Right lobe of liver (tissue), 6 donors: ENCODE measurements around the gene C2orf81. TPM values are rescaled to one million over a fixed set of nuclear protein-coding genes. Genes with fewer than 3 reads are reported as not detected.
A peak's percentile ranks its signal among the peaks of the same experiment; 100 is the strongest.
"Not testable (repeated sequence)": the region's sequence is repeated elsewhere in the genome, so short reads cannot be mapped to it uniquely, and the experiment has no call there.

Experiments
- ATAC-seq, 4 donors: fragments of 200-7000 bp; cut with Tn5 transposase; one replicate each; pipeline ENCODE4 v1.9.1; 2020; ENCODE audit warnings: mild to moderate bottlenecking in 4 of 4, moderate library complexity in 4 of 4
- DNase-seq, 3 donors: peaks; one replicate each; pipeline ENCODE4 v3.0.0-alpha.2; 2020
- H3K27ac ChIP-seq, 3 donors: fragments of 200-600 bp; one replicate each; pipeline ENCODE4 v1.8.0; 2022
- H3K27me3 ChIP-seq, 2 donors: fragments of 200-600 bp; one replicate each; pipeline ENCODE4 v1.8.0; 2022
- H3K36me3 ChIP-seq, 4 donors: fragments of 200-600 bp; sonication (generic) in 1 of 4; one replicate each; pipeline versions ENCODE4 v1.5.1 to v1.8.0; 2017 to 2022; ENCODE audit warnings: control low read depth in 1 of 4
- H3K4me1 ChIP-seq, 4 donors: fragments of 200-600 bp; sonication (generic) in 1 of 4; one replicate each; pipeline versions ENCODE4 v1.5.1 to v1.8.0; 2017 to 2022; ENCODE audit warnings: control low read depth in 1 of 4
- H3K4me3 ChIP-seq, 3 donors: fragments of 200-600 bp; one replicate each; pipeline ENCODE4 v1.8.0; 2022
- H3K9me3 ChIP-seq, 4 donors: fragments of 200-600 bp; sonication (generic) in 1 of 4; one replicate each; pipeline versions ENCODE4 v1.5.1 to v1.8.0; 2017 to 2022; ENCODE audit warnings: control low read depth in 1 of 4
- CTCF ChIP-seq, 4 donors: fragments of 200-600 bp in 3 of 4; fragments of 450-650 bp in 1 of 4; IDR thresholded peaks; one replicate each; pipeline versions ENCODE4 v1.5.1 to v1.8.0; 2016 to 2022; ENCODE audit warnings: antibody characterized with exemption in 4 of 4, mild to moderate bottlenecking in 2 of 4
- POLR2A ChIP-seq: fragments of 450-650 bp; IDR thresholded peaks from one replicate; pipeline ENCODE4 v1.6.1; 2017; ENCODE audit warnings: antibody characterized with exemption, mild to moderate bottlenecking
- WGBS: methylation state at CpG from one replicate; pipeline ENCODE4 v1.1.6; 2018; ENCODE audit warnings: low coverage, low lambda C conversion rate; ENCODE audit not compliant: insufficient coverage; ENCODE audit errors: missing lambda C conversion rate; 5-methylcytosine and 5-hydroxymethylcytosine counted together
- intact Hi-C, 2 donors: fragments of 100-400 bp; cut with DNase I; formaldehyde crosslinking; loops; one replicate each; pipeline versions ENCODE4 v1.11.2 to v1.14.1; 2022
- total RNA-seq, 6 experiments: library from RNA; depleted of rRNA in 2 of 6; stranded (reverse); fragments of >200 nt in 2 of 6; fragmentation: NEBNext Ultra II Directional in 3 of 6; extraction: Animal tissue kit (Norgen Biotek cat#: 25700) in 3 of 6; gene quantifications; one replicate each; pipeline versions ENCODE4 v1.1.0 to v1.2.4, GENCODE V29; 2016 to 2023
- donor health status: DM: no; HTN: yes; CAD: no.
- donor health status: DM: no; HTN: no; CAD: no.
- donor health status: DM: no; HTN: no; CAD: no.
- donor health status: DM: no; HTN: yes; CAD: no.
- donor health status: DM: no; HTN: yes; CAD: no.

C2orf81 gene
- total RNA-seq, 6 experiments from 2014 or later: 0.18 to 0.56 (median 0.31) TPM; not detected in 1

- Histone ChIP-seq H3K4me1 (peaks cover 0 to 25% (median 4%) of the 10 kb centered on the region in 4 donors), H3K4me3 (no peak overlapping the region), H3K27me3 (no peaks in the 10 kb centered on the region), H3K27ac (no peak overlapping the region), H3K36me3 (peaks cover 0 to 11% (median 0%) of the 10 kb centered on the region in 4 donors), H3K9me3 (no peaks in the 10 kb centered on the region)
- WGBS: 100% methylated on average over 7 of the region's 27 CpGs
- TF ChIP-seq CTCF (IDR thresholded peaks at IDR 0.05): peak in 1 of 4 donors; percentile 13
- no peak for TF ChIP-seq POLR2A
- no peak for DNase-seq
- ATAC-seq: no peak
- intact Hi-C loops: no loop called here
Measured at GRCh38 chr2:74461187-74462053, 40.0 kb upstream of the C2orf81 start.

GRCh38 chr2:74460187-74460586 is 38.8 kb upstream of the C2orf81 start:
- H3K4me1 ChIP-seq: peaks cover 0 to 29% (median 4%) of the 10 kb centered on the region in 4 donors
- DNase-seq, ATAC-seq, H3K27ac ChIP-seq, intact Hi-C loops, H3K27me3 ChIP-seq, H3K9me3 ChIP-seq, H3K4me3 ChIP-seq: not testable (repeated sequence)
- peaks cover 0 to 11% (median 0%) of the 10 kb centered on the region in 4 donors for H3K36me3 ChIP-seq
- 81% methylated on average over 3 of the region's 10 CpGs for WGBS

GRCh38 chr2:74459503-74460118 is 38.2 kb upstream of the C2orf81 start:
- peaks cover 0 to 29% (median 4%) of the 10 kb centered on the region in 4 donors for H3K4me1 ChIP-seq
- H3K9me3 ChIP-seq, DNase-seq, intact Hi-C loops, H3K27ac ChIP-seq, H3K27me3 ChIP-seq, H3K4me3 ChIP-seq, ATAC-seq: not testable (repeated sequence)
- H3K36me3 ChIP-seq: peaks cover 0 to 11% (median 0%) of the 10 kb centered on the region in 4 donors
- 55% methylated on average over 4 of the region's 13 CpGs for whole genome bisulfite sequencing

- peaks cover 0 to 24% (median 4%) of the 10 kb centered on the region in 4 donors for H3K4me1 ChIP-seq
- ATAC-seq (no peak), DNase-seq (no peak)
- TF ChIP-seq POLR2A (no peak), CTCF (IDR thresholded peaks at IDR 0.05) (no peak)
- peaks cover 0 to 11% (median 0%) of the 10 kb centered on the region in 4 donors for H3K36me3 ChIP-seq
- no peaks in the 10 kb centered on the region for H3K9me3 ChIP-seq
- intact Hi-C loops: no loop called here
- WGBS: 2% methylated on average over 8 of the region's 10 CpGs
- no peaks in the 10 kb centered on the region for H3K27me3 ChIP-seq
- peak overlapping the region; percentile 41 to 50 (median 47) for H3K27ac ChIP-seq
- peak overlapping the region; percentile 58 to 64 (median 63) for H3K4me3 ChIP-seq
Measured at GRCh38 chr2:74458938-74459363, 37.5 kb upstream of the C2orf81 start.

- 0% methylated on average over 16 of the region's 38 CpGs for WGBS
- Histone ChIP-seq H3K27ac (peak within 1 kb of the TSS; percentile 93 to 97 (median 94)), H3K36me3 (peaks cover 0 to 11% (median 0%) of the 10 kb centered on the region in 4 donors), H3K4me3 (peak within 1 kb of the TSS; percentile 58 to 76 (median 63)), H3K4me1 (peaks cover 0 to 22% (median 4%) of the 10 kb centered on the region in 4 donors), H3K9me3 (no peaks in the 10 kb centered on the region), H3K27me3 (no peaks in the 10 kb centered on the region)
- ATAC-seq (peak; percentile 82 to 94 (median 88)), DNase-seq (peak; percentile 98 to 100 (median 100))
- intact Hi-C loops: no loop called here
- TF ChIP-seq POLR2A: peak; percentile 49
- TF ChIP-seq CTCF (IDR thresholded peaks at IDR 0.05): no peak
Measured at GRCh38 chr2:74458132-74458937, 36.9 kb upstream of the C2orf81 start, which contains the start of gene WBP1. Gene WBP1 (plus strand): TSS chr2:74458438. CDS start chr2:74458603, 165 bp downstream.
